Keratinocyte (primary cell): ENCODE data around the gene PAK3. TPM values are rescaled to one million over a fixed set of nuclear protein-coding genes. Genes with fewer than 3 reads are reported as not detected.

Experiments used
- DNase-seq: peaks from one replicate; pipeline ENCODE4 v3.0.0-alpha.2; 2011; ENCODE audit warnings: low read depth, missing footprints, low spot score
- FAIRE-seq: peaks from 2 replicates; lab custom pipeline; 2011; peaks lifted over from hg19 to GRCh38; lab: Jason Lieb, UNC
- H2AFZ ChIP-seq: 2 replicates; pipeline ENCODE4 v1.6.0; 2012; ENCODE audit warnings: low read length, control low read depth, inconsistent platforms; ENCODE audit not compliant: control insufficient read depth
- H3K27ac ChIP-seq: 2 replicates; pipeline ENCODE4 v1.5.1; 2011; ENCODE audit warnings: low read length; ENCODE audit not compliant: control insufficient read depth, insufficient read depth
- H3K27me3 ChIP-seq: 3 replicates; pipeline ENCODE4 v1.6.0; 2011; ENCODE audit warnings: low read length; ENCODE audit not compliant: control insufficient read depth, insufficient read depth; ENCODE audit errors: extremely low read depth
- H3K36me3 ChIP-seq, 2 experiments: 2 replicates in 1 of 2; 3 replicates in 1 of 2; pipeline ENCODE4 v1.5.1; 2011; ENCODE audit warnings: low read length in 2 of 2, mild to moderate bottlenecking in 1 of 2; ENCODE audit not compliant: control insufficient read depth in 2 of 2, insufficient read depth in 2 of 2; ENCODE audit errors: extremely low read depth in 1 of 2
- H3K4me1 ChIP-seq: 3 replicates; pipeline ENCODE4 v1.5.1; 2011; ENCODE audit warnings: low read length; ENCODE audit not compliant: control insufficient read depth, insufficient read depth; ENCODE audit errors: extremely low read depth
- H3K4me2 ChIP-seq: 3 replicates; pipeline ENCODE4 v1.6.0; 2011; ENCODE audit warnings: low read depth, low read length; ENCODE audit not compliant: control insufficient read depth, insufficient read depth; ENCODE audit errors: extremely low read depth
- H3K4me3 ChIP-seq, 3 experiments: fragments of 200-600 bp in 1 of 3; sonication (generic) in 1 of 3; 2 replicates in 2 of 3; 3 replicates in 1 of 3; pipeline ENCODE4 v1.5.1; 2011 to 2016; ENCODE audit warnings: low read length in 3 of 3, mild to moderate bottlenecking in 3 of 3, control low read depth in 2 of 3, inconsistent platforms in 1 of 3, low read depth in 1 of 3, mixed read lengths in 1 of 3, mixed run types in 1 of 3, moderate library complexity in 1 of 3; ENCODE audit not compliant: control insufficient read depth in 2 of 3, insufficient read depth in 2 of 3; ENCODE audit errors: extremely low read depth in 1 of 3
- H3K79me2 ChIP-seq: 2 replicates; pipeline ENCODE4 v1.6.0; 2012; ENCODE audit warnings: low read length; ENCODE audit not compliant: control insufficient read depth, insufficient read depth
- H3K9ac ChIP-seq: 3 replicates; pipeline ENCODE4 v1.6.0; 2011; ENCODE audit warnings: low read length; ENCODE audit not compliant: control insufficient read depth, insufficient read depth; ENCODE audit errors: extremely low read depth
- H3K9me1 ChIP-seq: 3 replicates; pipeline ENCODE4 v1.6.0; 2011; ENCODE audit warnings: low read length; ENCODE audit not compliant: control insufficient read depth, insufficient read depth; ENCODE audit errors: extremely low read depth
- H3K9me3 ChIP-seq: 2 replicates; pipeline ENCODE4 v1.5.1; 2012; ENCODE audit warnings: low read depth, low read length; ENCODE audit not compliant: control insufficient read depth
- H4K20me1 ChIP-seq: 3 replicates; pipeline ENCODE4 v1.6.0; 2011; ENCODE audit warnings: low read length; ENCODE audit not compliant: control insufficient read depth, insufficient read depth; ENCODE audit errors: extremely low read depth
- CTCF ChIP-seq, 3 experiments: IDR thresholded peaks in 1 of 3; conservative IDR thresholded peaks in 1 of 3; optimal IDR thresholded peaks in 1 of 3; 2 replicates in 2 of 3; 3 replicates in 1 of 3; pipeline versions ENCODE3 to v1.5.1; 2011; ENCODE audit warnings: low read length in 3 of 3, mild to moderate bottlenecking in 3 of 3, moderate library complexity in 2 of 3, control low read depth in 1 of 3, inconsistent platforms in 1 of 3; ENCODE audit not compliant: insufficient read depth in 2 of 3; ENCODE audit errors: extremely low read depth in 1 of 3
- EZH2 ChIP-seq: IDR thresholded peaks from one replicate; pipeline ENCODE4 v1.6.1; 2012; ENCODE audit warnings: inconsistent platforms, mild to moderate bottlenecking, low read length, moderate library complexity
- dilution Hi-C: fragments of 300-500 bp; cut with MboI; formaldehyde crosslinking; loops from one replicate; pipeline ENCODE4 v1.7.0; 2020; ENCODE audit warnings: low sequenced_read_pairs; ENCODE audit not compliant: extremely low pct_ligation_motif_present
- polyA plus RNA-seq, 5 experiments: library from polyadenylated mRNA; depleted of rRNA in 3 of 5; stranded (reverse) in 3 of 5; stranded (forward) in 1 of 5; unstranded in 1 of 5; fragments of >200 nt; gene quantifications; 1 replicate in 1 of 5; 2 replicates in 3 of 5; 3 replicates in 1 of 5; pipeline versions ENCODE4 v1.2.1 to v1.2.3, GENCODE V29; 2011 to 2012; ENCODE audit warnings: missing spikeins in 2 of 5, low read depth in 1 of 5, low replicate concordance in 1 of 5

Gene PAK3
- polyA plus RNA-seq, 1 donor (not counting 4 experiments of a cell fraction or from before 2014, with no cell fraction given), result 0.34 TPM

GRCh38 chrX:111191598-111191997 lies 95.6 kb downstream of the PAK3 start:
- H3K9me3 ChIP-seq, result no peaks in the 10 kb centered on the region
- H3K9me1 ChIP-seq, result no peaks in the 10 kb centered on the region
- no peaks in the 10 kb centered on the region for H3K27me3 ChIP-seq
- dilution Hi-C loops, result no loop called here
- DNase-seq, result no peak
- H2AFZ ChIP-seq, result no peak overlapping the region
- no peaks in the 10 kb centered on the region for H3K36me3 ChIP-seq
- H4K20me1 ChIP-seq, result no peaks in the 10 kb centered on the region
- no peak overlapping the region for H3K4me3 ChIP-seq
- no peaks in the 10 kb centered on the region for H3K4me1 ChIP-seq
- TF ChIP-seq EZH2 (no peak), CTCF (optimal IDR thresholded peaks at IDR 0.05 in 1 of 3, IDR thresholded peaks at IDR 0.05 in 1 of 3, conservative IDR thresholded peaks at IDR 0.05 in 1 of 3; ENCODE audit: extremely low read depth in 1 of 3, insufficient read depth in 2 of 3, low read length in 3 of 3) (no peak)
- no peak overlapping the region for H3K27ac ChIP-seq
- H3K79me2 ChIP-seq, result no peaks in the 10 kb centered on the region
- no peak overlapping the region for H3K4me2 ChIP-seq
- no peak for FAIRE-seq
- no peak overlapping the region for H3K9ac ChIP-seq

GRCh38 chrX:111199505-111199904 lies 103.5 kb downstream of the PAK3 start:
- H3K9me3 ChIP-seq, result no peaks in the 10 kb centered on the region
- no peak overlapping the region for H3K4me3 ChIP-seq
- no peak overlapping the region for H3K4me2 ChIP-seq
- H2AFZ ChIP-seq, result no peak overlapping the region
- dilution Hi-C loops, result no loop called here
- no peak for DNase-seq
- H3K79me2 ChIP-seq, result no peaks in the 10 kb centered on the region
- H3K9ac ChIP-seq, result no peak overlapping the region
- H3K4me1 ChIP-seq, result no peaks in the 10 kb centered on the region
- no peak for FAIRE-seq
- no peaks in the 10 kb centered on the region for H3K9me1 ChIP-seq
- no peak for TF ChIP-seq EZH2
- no peak for TF ChIP-seq CTCF (optimal IDR thresholded peaks at IDR 0.05 in 1 of 3, IDR thresholded peaks at IDR 0.05 in 1 of 3, conservative IDR thresholded peaks at IDR 0.05 in 1 of 3; ENCODE audit: extremely low read depth in 1 of 3, insufficient read depth in 2 of 3, low read length in 3 of 3)
- no peaks in the 10 kb centered on the region for H4K20me1 ChIP-seq
- H3K27ac ChIP-seq, result no peak overlapping the region
- no peaks in the 10 kb centered on the region for H3K27me3 ChIP-seq
- H3K36me3 ChIP-seq, result no peaks in the 10 kb centered on the region
